ENCODE results near the gene UGT1A5. TPM values are rescaled to one million over a fixed set of nuclear protein-coding genes. Genes with fewer than 3 reads are reported as not detected.

Gene UGT1A5
- total RNA-seq, 1 donor from 2014 or later, result not detected

DNA sequence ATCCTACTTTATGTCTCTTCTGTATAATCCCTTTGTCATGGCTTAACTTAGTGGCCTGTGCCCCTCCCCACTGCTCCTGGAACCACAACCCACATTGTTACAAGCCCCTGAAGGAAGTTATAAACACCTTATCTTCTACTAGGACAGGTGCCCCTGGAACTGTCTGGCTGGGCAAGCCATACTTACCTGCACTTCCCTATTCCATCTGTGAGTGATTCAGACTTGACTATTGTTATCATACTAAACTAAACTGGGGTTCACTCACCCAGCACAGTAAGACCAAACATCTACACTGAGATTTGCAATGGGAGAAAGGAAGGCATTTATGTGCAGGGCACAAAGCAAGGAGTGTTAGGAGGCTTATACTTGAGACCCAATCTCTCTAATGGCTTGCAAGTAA is 23.7 kb upstream of the UGT1A5 start:
- no peak overlapping the region for H3K4me3 ChIP-seq
- H3K27me3 ChIP-seq (ENCODE audit: low read depth), result peaks cover 23% of the 10 kb centered on the region
- intact Hi-C loops (cut with micrococcal nuclease), result no loop called here
- no peaks in the 10 kb centered on the region for H3K36me3 ChIP-seq
- no peak overlapping the region for H3K27ac ChIP-seq (replicated peaks)
- no peak for DNase-seq
- no peaks in the 10 kb centered on the region for H3K4me1 ChIP-seq
- TF ChIP-seq CTCF (IDR thresholded peaks at IDR 0.05; ENCODE audit: borderline replicate concordance), result no peak
- no peaks in the 10 kb centered on the region for H3K9me3 ChIP-seq (replicated peaks)

DNA sequence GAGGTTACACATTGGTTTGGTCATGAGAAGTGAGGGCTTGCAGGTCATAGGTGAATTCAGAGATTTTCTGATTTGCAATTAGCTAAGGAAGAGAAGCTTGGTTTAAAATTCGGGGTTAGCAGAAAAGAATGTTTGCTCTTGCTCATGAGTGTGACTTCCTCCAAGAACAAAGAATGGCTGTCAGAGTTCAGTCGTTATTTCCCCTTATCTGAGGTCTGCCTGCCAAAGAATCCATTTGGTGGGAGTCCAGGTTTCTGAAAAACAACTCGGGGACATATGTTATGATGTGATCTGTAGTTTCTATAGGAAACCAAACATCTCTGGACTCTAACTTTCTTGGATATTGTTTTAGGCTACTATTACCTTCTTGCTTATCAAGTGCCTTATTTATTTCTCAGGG is 23.2 kb upstream of the UGT1A5 start:
- no peak overlapping the region for H3K27ac ChIP-seq (replicated peaks)
- no peaks in the 10 kb centered on the region for H3K4me1 ChIP-seq
- intact Hi-C loops (cut with micrococcal nuclease), result no loop called here
- H3K27me3 ChIP-seq (ENCODE audit: low read depth), result peaks cover 23% of the 10 kb centered on the region
- no peaks in the 10 kb centered on the region for H3K9me3 ChIP-seq (replicated peaks)
- no peak for DNase-seq
- no peaks in the 10 kb centered on the region for H3K36me3 ChIP-seq
- TF ChIP-seq CTCF (IDR thresholded peaks at IDR 0.05; ENCODE audit: borderline replicate concordance), result no peak
- no peak overlapping the region for H3K4me3 ChIP-seq

DNA sequence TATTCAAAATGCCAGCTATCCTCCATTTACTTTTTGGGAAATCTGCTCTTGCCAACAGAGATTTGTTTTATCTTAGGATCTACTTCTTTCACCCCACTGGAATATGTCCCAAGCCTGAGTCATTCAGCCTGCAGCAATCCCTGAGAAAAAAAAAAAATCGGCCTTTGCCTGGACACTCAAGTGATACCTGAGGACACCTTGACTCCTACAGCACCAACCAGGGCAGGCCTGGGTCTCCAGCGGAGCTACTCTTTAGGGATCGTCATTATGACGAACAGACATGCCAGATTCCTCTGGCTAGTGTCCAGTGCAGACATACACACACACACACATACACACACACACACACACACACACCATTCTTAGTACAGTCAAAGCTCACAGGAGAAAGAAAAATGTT is 22.3 kb upstream of the UGT1A5 start:
- H3K27me3 ChIP-seq (ENCODE audit: low read depth), result peaks cover 23% of the 10 kb centered on the region
- no peak for TF ChIP-seq CTCF (IDR thresholded peaks at IDR 0.05; ENCODE audit: borderline replicate concordance)
- H3K36me3 ChIP-seq, result no peaks in the 10 kb centered on the region
- intact Hi-C loops (cut with micrococcal nuclease), result no loop called here
- no peaks in the 10 kb centered on the region for H3K4me1 ChIP-seq
- H3K27ac ChIP-seq (replicated peaks), result no peak overlapping the region
- DNase-seq, result no peak
- no peak overlapping the region for H3K4me3 ChIP-seq
- no peaks in the 10 kb centered on the region for H3K9me3 ChIP-seq (replicated peaks)

GRCh38 chr2:233691443-233692433 is 21.0 kb upstream of the UGT1A5 start:
- Histone ChIP-seq H3K9me3 (replicated peaks) (no peaks in the 10 kb centered on the region), H3K4me1 (no peaks in the 10 kb centered on the region), H3K27ac (replicated peaks) (no peak overlapping the region), H3K27me3 (ENCODE audit: low read depth) (peaks cover 18% of the 10 kb centered on the region), H3K4me3 (no peak overlapping the region), H3K36me3 (no peaks in the 10 kb centered on the region)
- intact Hi-C loops (cut with micrococcal nuclease), result no loop called here
- no peak for DNase-seq
- no peak for TF ChIP-seq CTCF (IDR thresholded peaks at IDR 0.05; ENCODE audit: borderline replicate concordance)

DNA sequence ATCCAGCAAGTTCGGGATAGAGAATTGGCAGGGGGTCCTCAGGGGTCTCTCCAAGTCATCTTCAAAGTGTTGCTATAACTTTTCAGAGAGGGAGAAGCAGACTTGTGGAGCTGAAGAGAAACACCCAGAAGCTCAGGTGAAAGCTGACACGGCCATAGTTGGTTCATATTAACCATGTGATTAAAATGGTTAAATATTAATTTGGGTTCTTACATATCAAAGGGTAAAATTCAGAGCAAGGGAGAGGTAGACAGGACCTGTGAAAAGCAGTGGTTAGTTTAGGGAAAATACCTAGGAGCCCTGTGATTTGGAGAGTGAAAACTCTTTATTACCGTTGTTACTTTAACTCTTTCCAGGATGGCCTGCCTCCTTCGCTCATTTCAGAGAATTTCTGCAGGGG is 20.1 kb upstream of the UGT1A5 start, which contains the start of gene UGT1A6:
Gene UGT1A6 (plus strand): TSS at position 243 of the 400 bp plus-strand sequence. CDS start 115 bp downstream, at position 358.
- no peak within 1 kb of the TSS for H3K27ac ChIP-seq (replicated peaks)
- peaks cover 13% of the 10 kb centered on the region for H3K27me3 ChIP-seq (ENCODE audit: low read depth)
- no peak for DNase-seq
- no peaks in the 10 kb centered on the region for H3K9me3 ChIP-seq (replicated peaks)
- H3K36me3 ChIP-seq, result no peaks in the 10 kb centered on the region
- no peak for TF ChIP-seq CTCF (IDR thresholded peaks at IDR 0.05; ENCODE audit: borderline replicate concordance)
- no peaks in the 10 kb centered on the region for H3K4me1 ChIP-seq
- intact Hi-C loops (cut with micrococcal nuclease), result no loop called here
- H3K4me3 ChIP-seq, result no peak within 1 kb of the TSS
